HCT116 (cell line): ENCODE measurements around the gene TOR4A. TPM values are rescaled to one million over a fixed set of nuclear protein-coding genes. Genes with fewer than 3 reads are reported as not detected.

Source experiments
- ATAC-seq: fragments of 200-7000 bp; cut with Tn5 transposase; 2 replicates; pipeline ENCODE4 v1.9.1; 2020; ENCODE audit warnings: mild to moderate bottlenecking, moderate library complexity
- BruUV-seq: library from RNA; stranded (reverse); fragments of 400-500 nt; replicated peaks from 2 replicates; lab custom pipeline; 2021; lab: Mats Ljungman, UMichigan
- CTCF ChIA-PET: fragments of 300-600 bp; sonication (Branson Sonifier 250); formaldehyde crosslinking; loops from one replicate; lab custom pipeline; 2021; ENCODE audit warnings: antibody characterized with exemption; lab: Charles Lee
- POLR2A ChIA-PET: fragments of 300-600, 350-600 bp; sonication (Branson Sonifier 250); formaldehyde crosslinking; loops from one replicate; lab custom pipeline; 2021; ENCODE audit warnings: antibody characterized with exemption; lab: Charles Lee
- RAD21 ChIA-PET, 2 experiments: fragments of 300-600 bp; sonication (Branson Sonifier 250); formaldehyde crosslinking; loops; one replicate each; lab custom pipeline; 2023; ENCODE audit warnings: low total read pairs in 2 of 2; ENCODE audit not compliant: uncharacterized antibody in 2 of 2, unreplicated experiment in 2 of 2, low non-redundant PET in 1 of 2; lab: Charles Lee
- DNase-seq: peaks from one replicate; pipeline ENCODE4 v3.0.0-alpha.2; 2010; ENCODE audit warnings: low read depth, low spot score
- H2AFZ ChIP-seq: fragments of 200-600 bp; shearing (Covaris generic), sonication (generic); 2 replicates; pipeline ENCODE4 v1.6.1; 2017; ENCODE audit warnings: low read depth, mixed run types, mixed read lengths, antibody characterized with exemption, low read length; ENCODE audit not compliant: poor library complexity, severe bottlenecking
- H3K27ac ChIP-seq: 2 replicates; pipeline ENCODE4 v1.5.1; 2012; ENCODE audit warnings: low read depth, low read length
- H3K27me3 ChIP-seq: fragments of 200-600 bp; sonication (generic); 2 replicates; pipeline ENCODE4 v1.6.1; 2016; ENCODE audit warnings: mixed run types, low read length, mixed read lengths; ENCODE audit not compliant: insufficient read depth
- H3K36me3 ChIP-seq, 2 experiments: fragments of 200-500 bp in 1 of 2; fragments of 200-600 bp in 1 of 2; sonication (Bioruptor generic) in 1 of 2; sonication (generic) in 1 of 2; 2 replicates each; pipeline versions ENCODE4 v1.5.1 to v1.6.1; 2014 to 2016; ENCODE audit warnings: low read length in 2 of 2, inconsistent platforms in 1 of 2, mixed read lengths in 1 of 2, mixed run types in 1 of 2; ENCODE audit not compliant: insufficient read depth in 2 of 2, control insufficient read depth in 1 of 2
- H3K4me1 ChIP-seq, 2 experiments: fragments of 200-600 bp in 1 of 2; sonication (generic) in 1 of 2; 2 replicates each; pipeline versions ENCODE4 v1.5.1 to v1.6.1; 2012 to 2017; ENCODE audit warnings: low read length in 2 of 2, inconsistent platforms in 1 of 2, mild to moderate bottlenecking in 1 of 2, mixed read lengths in 1 of 2, mixed run types in 1 of 2, moderate library complexity in 1 of 2; ENCODE audit not compliant: insufficient read depth in 2 of 2, control insufficient read depth in 1 of 2
- H3K4me2 ChIP-seq: fragments of 200-600 bp; sonication (generic); 2 replicates; pipeline ENCODE4 v1.6.1; 2017; ENCODE audit warnings: mixed run types, low read length, mixed read lengths
- H3K4me3 ChIP-seq, 2 experiments: fragments of 200-600 bp in 1 of 2; sonication (generic) in 1 of 2; replicated peaks in 1 of 2; 2 replicates each; pipeline ENCODE4 v1.5.1; 2011 to 2016; ENCODE audit warnings: low read length in 2 of 2, control low read depth in 1 of 2, low read depth in 1 of 2, mild to moderate bottlenecking in 1 of 2, mixed read lengths in 1 of 2, mixed run types in 1 of 2
- H3K79me2 ChIP-seq: fragments of 200-600 bp; sonication (generic); 2 replicates; pipeline ENCODE4 v1.6.1; 2017; ENCODE audit warnings: mild to moderate bottlenecking, mixed run types, low read length, moderate library complexity, mixed read lengths; ENCODE audit not compliant: insufficient read depth
- H3K9ac ChIP-seq: fragments of 200-600 bp; sonication (generic); 2 replicates; pipeline ENCODE4 v1.6.1; 2016; ENCODE audit warnings: low read length, mixed read lengths
- H3K9me2 ChIP-seq: fragments of 200-600 bp; sonication (generic), shearing (Covaris generic); 2 replicates; pipeline ENCODE4 v1.6.1; 2017; ENCODE audit warnings: mixed run types, mild to moderate bottlenecking, moderate library complexity; ENCODE audit not compliant: insufficient read depth
- H3K9me3 ChIP-seq, 2 experiments: fragments of 200-500 bp in 1 of 2; fragments of 200-600 bp in 1 of 2; sonication (Bioruptor generic) in 1 of 2; sonication (generic) in 1 of 2; 2 replicates each; pipeline ENCODE4 v1.6.1; 2014 to 2017; ENCODE audit warnings: low read length in 2 of 2, mixed read lengths in 2 of 2, inconsistent platforms in 1 of 2, low read depth in 1 of 2, mild to moderate bottlenecking in 1 of 2, mixed run types in 1 of 2, moderate library complexity in 1 of 2; ENCODE audit not compliant: control insufficient read depth in 1 of 2, insufficient read depth in 1 of 2
- H4K20me1 ChIP-seq: fragments of 200-600 bp; sonication (generic), shearing (Covaris generic); 2 replicates; pipeline ENCODE4 v1.6.1; 2017; ENCODE audit warnings: mixed run types, mild to moderate bottlenecking, moderate library complexity; ENCODE audit not compliant: insufficient read depth
- ATF3 ChIP-seq: IDR thresholded peaks from 2 replicates; pipeline ENCODE4 v1.6.1; 2012
- CTCF ChIP-seq, 3 experiments: fragments of 200-600 bp in 1 of 3; sonication (generic) in 1 of 3; IDR thresholded peaks in 2 of 3; conservative IDR thresholded peaks in 1 of 3; 2 replicates each; pipeline ENCODE4 v1.5.1; 2012 to 2017; ENCODE audit warnings: low read depth in 2 of 3, low read length in 2 of 3, antibody characterized with exemption in 1 of 3, borderline replicate concordance in 1 of 3, control low read depth in 1 of 3, mild to moderate bottlenecking in 1 of 3, mixed read lengths in 1 of 3, mixed run types in 1 of 3, moderate library complexity in 1 of 3; ENCODE audit not compliant: insufficient read depth in 1 of 3
- ELF1 ChIP-seq: IDR thresholded peaks from 2 replicates; pipeline ENCODE4 v1.6.1; 2012; ENCODE audit warnings: low read depth, borderline replicate concordance
- EZH2 ChIP-seq: fragments of 200-600 bp; sonication (generic); IDR thresholded peaks from 2 replicates; pipeline ENCODE4 v1.6.1; 2017; ENCODE audit warnings: antibody characterized with exemption, mixed run types
- EZH2phosphoT487 ChIP-seq: fragments of 200-600 bp; IDR thresholded peaks from 2 replicates; pipeline ENCODE4 v1.6.1; 2018; ENCODE audit warnings: antibody characterized with exemption, borderline replicate concordance
- FOSL1 ChIP-seq: IDR thresholded peaks from 2 replicates; pipeline ENCODE4 v1.6.1; 2012; ENCODE audit warnings: low read depth
- JUND ChIP-seq: IDR thresholded peaks from 2 replicates; pipeline ENCODE4 v1.6.1; 2012
- RAD21 ChIP-seq: IDR thresholded peaks from 2 replicates; pipeline ENCODE4 v1.6.1; 2012; ENCODE audit warnings: low read depth, mild to moderate bottlenecking
- SIN3A ChIP-seq: IDR thresholded peaks from 2 replicates; pipeline ENCODE4 v1.6.1; 2012; ENCODE audit warnings: low read depth
- YY1 ChIP-seq: IDR thresholded peaks from 2 replicates; pipeline ENCODE4 v1.6.1; 2011; ENCODE audit warnings: low read length, low read depth, moderate library complexity, mild to moderate bottlenecking; ENCODE audit not compliant: insufficient replicate concordance; ENCODE audit errors: extremely low read depth
- ZFX ChIP-seq: fragments of 450-650 bp; IDR thresholded peaks from 2 replicates; pipeline ENCODE4 v1.6.1; 2017
- ZNF274 ChIP-seq: fragments of 200-500 bp; sonication (Bioruptor generic); IDR thresholded peaks from 2 replicates; pipeline ENCODE4 v1.6.1; 2014; ENCODE audit warnings: mild to moderate bottlenecking, low read depth, low read length, inconsistent platforms
- intact Hi-C: fragments of 100-400 bp; cut with micrococcal nuclease; formaldehyde crosslinking; loops from 2 replicates; pipeline ENCODE4 v1.10.0; 2022
- total RNA-seq: library from RNA; stranded (reverse); gene quantifications from one replicate; pipeline ENCODE4 v1.2.1, GENCODE V29; 2021; ENCODE audit not compliant: unreplicated experiment
- TF ChIP-seq, protein P1 (sequence below): IDR thresholded peaks from 2 replicates; pipeline ENCODE4 v1.6.1; 2011; ENCODE audit warnings: mild to moderate bottlenecking, low read length, moderate library complexity; ENCODE audit not compliant: insufficient replicate concordance; ENCODE audit errors: extremely low read depth

The TOR4A gene
- total RNA-seq, 1 experiment from 2014 or later = 34.0 TPM

GRCh38 chr9:137320555-137321384, 43.2 kb downstream of the TOR4A start:
- intact Hi-C loops = no loop called here
- no peak overlapping the region for H3K4me3 ChIP-seq
- no peak overlapping the region for H3K27ac ChIP-seq
- no TSS peak for BruUV-seq
- ATAC-seq = no peak
- H3K27me3 ChIP-seq = no peaks in the 10 kb centered on the region
- CTCF ChIA-PET = interaction anchor here (0.9 kb wide), 1 partner anchor 18 kb away, joined by 3 read pairs; the partner anchor contains the start of gene NRARP
- POLR2A ChIA-PET = no interaction called here
- no peaks in the 10 kb centered on the region for H3K79me2 ChIP-seq
- RAD21 ChIA-PET = no interaction called here
- H3K9ac ChIP-seq = no peak overlapping the region
- H3K4me2 ChIP-seq = no peak overlapping the region
- no peak for DNase-seq
- peaks cover 6 to 12% of the 10 kb centered on the region in 2 experiments; a peak in 3 of 4 replicates for H3K4me1 ChIP-seq
- TF ChIP-seq SIN3A (no peak), RAD21 (no peak), ZFX (no peak), YY1 (no peak), EZH2 (no peak), FOSL1 (no peak), EZH2phosphoT487 (no peak), CTCF (IDR thresholded peaks at IDR 0.05 in 2 of 3, conservative IDR thresholded peaks at IDR 0.05 in 1 of 3; ENCODE audit: borderline replicate concordance in 1 of 3, insufficient read depth in 1 of 3, low read depth in 2 of 3, low read length in 2 of 3) (no peak), ZNF274 (no peak), ELF1 (no peak), ATF3 (no peak), JUND (no peak)
- TF ChIP-seq, protein P1, sequence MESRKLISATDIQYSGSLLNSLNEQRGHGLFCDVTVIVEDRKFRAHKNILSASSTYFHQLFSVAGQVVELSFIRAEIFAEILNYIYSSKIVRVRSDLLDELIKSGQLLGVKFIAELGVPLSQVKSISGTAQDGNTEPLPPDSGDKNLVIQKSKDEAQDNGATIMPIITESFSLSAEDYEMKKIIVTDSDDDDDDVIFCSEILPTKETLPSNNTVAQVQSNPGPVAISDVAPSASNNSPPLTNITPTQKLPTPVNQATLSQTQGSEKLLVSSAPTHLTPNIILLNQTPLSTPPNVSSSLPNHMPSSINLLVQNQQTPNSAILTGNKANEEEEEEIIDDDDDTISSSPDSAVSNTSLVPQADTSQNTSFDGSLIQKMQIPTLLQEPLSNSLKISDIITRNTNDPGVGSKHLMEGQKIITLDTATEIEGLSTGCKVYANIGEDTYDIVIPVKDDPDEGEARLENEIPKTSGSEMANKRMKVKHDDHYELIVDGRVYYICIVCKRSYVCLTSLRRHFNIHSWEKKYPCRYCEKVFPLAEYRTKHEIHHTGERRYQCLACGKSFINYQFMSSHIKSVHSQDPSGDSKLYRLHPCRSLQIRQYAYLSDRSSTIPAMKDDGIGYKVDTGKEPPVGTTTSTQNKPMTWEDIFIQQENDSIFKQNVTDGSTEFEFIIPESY = no peak
- H4K20me1 ChIP-seq = no peaks in the 10 kb centered on the region
- H2AFZ ChIP-seq = no peak overlapping the region
- H3K9me3 ChIP-seq = no peaks in the 10 kb centered on the region
- H3K36me3 ChIP-seq = no peaks in the 10 kb centered on the region
- no peaks in the 10 kb centered on the region for H3K9me2 ChIP-seq
